Activated CD8-positive, alpha-beta T cell treated with anti-CD3 and anti-CD28 coated beads for 36 hours (primary cell): ENCODE results near the gene MAPK1IP1L. TPM values are rescaled to one million over a fixed set of nuclear protein-coding genes. Genes with fewer than 3 reads are reported as not detected.

Experiments used
- ATAC-seq: fragments of 200-7000 bp; cut with Tn5 transposase; one replicate; pipeline ENCODE4 v1.10.0; 2021; ENCODE audit warnings: mild to moderate bottlenecking, moderate library complexity
- CTCF ChIA-PET: fragments of 350-600 bp; sonication (Branson Sonifier 250); formaldehyde crosslinking; loops from one replicate; lab custom pipeline; 2021; ENCODE audit warnings: antibody characterized with exemption; lab: Charles Lee
- POLR2A ChIA-PET: fragments of 350-600 bp; sonication (Branson Sonifier 250); formaldehyde crosslinking; loops from one replicate; lab custom pipeline; 2021; ENCODE audit warnings: antibody characterized with exemption; lab: Charles Lee
- DNase-seq: peaks from one replicate; pipeline ENCODE4 v3.0.0-alpha.2; 2020
- H3K27ac Mint-ChIP-seq: one replicate; pipeline ENCODE4 v1.8.0; 2021; ENCODE audit warnings: mild to moderate bottlenecking, mixed read lengths
- H3K27me3 Mint-ChIP-seq: one replicate; pipeline ENCODE4 v1.8.0; 2021; ENCODE audit warnings: mixed read lengths
- H3K36me3 Mint-ChIP-seq: one replicate; pipeline ENCODE4 v1.8.0; 2021; ENCODE audit warnings: low read depth, mixed read lengths
- H3K4me1 Mint-ChIP-seq: one replicate; pipeline ENCODE4 v1.8.0; 2021; ENCODE audit warnings: low read depth, mixed read lengths
- H3K4me3 Mint-ChIP-seq: one replicate; pipeline ENCODE4 v1.8.0; 2021; ENCODE audit warnings: mild to moderate bottlenecking, moderate library complexity, mixed read lengths
- H3K9me3 Mint-ChIP-seq: one replicate; pipeline ENCODE4 v1.8.0; 2021; ENCODE audit warnings: mixed read lengths
- intact Hi-C: fragments of 100-400 bp; cut with micrococcal nuclease; formaldehyde crosslinking; loops from one replicate; pipeline ENCODE4 v1.10.0; 2022
- total RNA-seq, 2 experiments: library from RNA; stranded (reverse); gene quantifications; one replicate each; pipeline ENCODE4 v1.2.3, GENCODE V29; 2021
- TF ChIP-seq, protein P1 (sequence below): fragments of 200-600 bp; IDR thresholded peaks from one replicate; pipeline ENCODE4 v1.8.0; 2022; ENCODE audit warnings: antibody characterized with exemption, mild to moderate bottlenecking

Gene MAPK1IP1L
- total RNA-seq, 2 experiments from 2014 or later, result 89.3 to 105 TPM

DNA sequence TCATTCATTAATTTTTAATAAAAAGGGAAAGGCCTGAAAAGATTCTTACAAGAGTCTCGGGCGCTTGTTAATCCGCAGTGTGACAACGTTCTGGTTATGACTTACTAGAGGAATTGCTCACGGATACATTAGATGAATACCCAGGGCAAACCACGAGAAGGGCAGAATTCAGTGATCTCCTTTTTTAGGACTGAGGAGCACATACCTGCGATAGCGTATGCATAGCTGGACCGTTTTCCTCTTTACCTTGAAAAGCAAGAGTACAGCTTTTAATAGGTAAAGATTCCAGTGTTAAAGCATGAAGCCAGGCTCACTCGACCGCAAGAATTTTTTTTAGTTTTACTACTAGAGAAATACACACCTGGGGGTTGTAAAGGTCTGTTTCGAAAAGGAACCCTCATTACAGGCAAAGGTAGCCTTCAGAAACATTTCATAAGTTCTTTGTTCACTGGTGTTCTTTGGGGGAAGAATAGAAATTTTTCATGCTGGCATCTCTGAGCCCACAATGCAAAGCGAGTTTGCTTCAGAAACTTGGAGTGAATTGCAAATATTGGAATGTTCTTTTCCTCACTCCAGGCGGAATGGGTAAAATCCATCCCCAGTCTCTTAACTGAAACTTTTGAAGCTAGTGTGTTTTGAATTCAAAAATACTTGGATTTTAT, 953 bp downstream of the MAPK1IP1L start:
- H3K4me1 Mint-ChIP-seq, result peaks cover 36% of the 10 kb centered on the region
- POLR2A ChIA-PET, result interaction anchor here (0.5 to 3.4 kb wide), 16 partner anchors 8 to 364 kb away, joined by 3 to 61 read pairs (median 4); partner anchors contain the start of genes DLGAP5, GCH1, SOCS4 and WDHD1
- no peaks in the 10 kb centered on the region for H3K9me3 Mint-ChIP-seq
- intact Hi-C loops, result no loop called here
- CTCF ChIA-PET, result interaction anchor here (0.6 to 3.1 kb wide), 14 partner anchors 11 to 546 kb away, joined by 3 to 50 read pairs (median 9); partner anchors contain the start of genes SOCS4 and WDHD1
- DNase-seq, result no peak
- H3K4me3 Mint-ChIP-seq, result peak overlapping the region; percentile 85
- H3K27me3 Mint-ChIP-seq, result no peaks in the 10 kb centered on the region
- TF ChIP-seq, protein P1, sequence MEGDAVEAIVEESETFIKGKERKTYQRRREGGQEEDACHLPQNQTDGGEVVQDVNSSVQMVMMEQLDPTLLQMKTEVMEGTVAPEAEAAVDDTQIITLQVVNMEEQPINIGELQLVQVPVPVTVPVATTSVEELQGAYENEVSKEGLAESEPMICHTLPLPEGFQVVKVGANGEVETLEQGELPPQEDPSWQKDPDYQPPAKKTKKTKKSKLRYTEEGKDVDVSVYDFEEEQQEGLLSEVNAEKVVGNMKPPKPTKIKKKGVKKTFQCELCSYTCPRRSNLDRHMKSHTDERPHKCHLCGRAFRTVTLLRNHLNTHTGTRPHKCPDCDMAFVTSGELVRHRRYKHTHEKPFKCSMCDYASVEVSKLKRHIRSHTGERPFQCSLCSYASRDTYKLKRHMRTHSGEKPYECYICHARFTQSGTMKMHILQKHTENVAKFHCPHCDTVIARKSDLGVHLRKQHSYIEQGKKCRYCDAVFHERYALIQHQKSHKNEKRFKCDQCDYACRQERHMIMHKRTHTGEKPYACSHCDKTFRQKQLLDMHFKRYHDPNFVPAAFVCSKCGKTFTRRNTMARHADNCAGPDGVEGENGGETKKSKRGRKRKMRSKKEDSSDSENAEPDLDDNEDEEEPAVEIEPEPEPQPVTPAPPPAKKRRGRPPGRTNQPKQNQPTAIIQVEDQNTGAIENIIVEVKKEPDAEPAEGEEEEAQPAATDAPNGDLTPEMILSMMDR, result no peak
- peaks cover 33% of the 10 kb centered on the region for H3K36me3 Mint-ChIP-seq
- ATAC-seq, result no peak
- peak overlapping the region; percentile 88 for H3K27ac Mint-ChIP-seq

DNA sequence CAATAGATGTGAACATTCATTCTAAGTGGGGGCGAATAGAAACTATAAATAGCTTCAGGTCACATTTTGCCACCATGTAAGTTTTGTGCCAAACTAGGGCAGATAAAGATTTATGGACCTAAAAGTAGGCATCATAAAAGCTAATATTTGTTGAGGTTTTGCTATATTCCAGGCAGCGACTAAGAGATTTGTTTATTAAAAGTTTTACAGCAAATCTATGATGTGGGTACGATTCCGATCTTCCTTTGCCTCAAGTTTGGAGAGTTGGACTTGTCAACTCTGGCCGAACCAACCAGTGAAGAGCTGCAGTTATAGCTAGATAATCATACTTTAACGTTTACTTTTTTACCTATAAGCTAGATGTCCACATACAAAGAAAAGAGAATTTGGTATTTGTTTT, 1.6 kb downstream of the MAPK1IP1L start:
- Mint-ChIP-seq H3K27ac (peak overlapping the region; percentile 88), H3K4me3 (peak overlapping the region; percentile 85), H3K36me3 (peaks cover 37% of the 10 kb centered on the region), H3K27me3 (no peaks in the 10 kb centered on the region), H3K9me3 (no peaks in the 10 kb centered on the region), H3K4me1 (peaks cover 37% of the 10 kb centered on the region)
- CTCF ChIA-PET, result interaction anchor here (1.3 to 3.1 kb wide), 4 partner anchors 13 to 393 kb away, joined by 4 to 50 read pairs (median 12); no protein-coding TSS in a partner anchor
- DNase-seq, result no peak
- intact Hi-C loops, result no loop called here
- POLR2A ChIA-PET, result interaction anchor here (0.8 to 3.4 kb wide), 5 partner anchors 13 to 152 kb away, joined by 3 to 61 read pairs (median 3); partner anchors contain the start of genes SOCS4 and WDHD1
- ATAC-seq, result no peak
- TF ChIP-seq, protein P1, result no peak

- DNase-seq (no peak), ATAC-seq (no peak)
- ChIA-PET POLR2A (interaction anchor here (0.8 to 3.4 kb wide), 6 partner anchors 8 to 151 kb away, joined by 3 to 61 read pairs (median 4); partner anchors contain the start of genes SOCS4 and WDHD1), CTCF (interaction anchor here (0.8 to 1.4 kb wide), 3 partner anchors 13 to 393 kb away, joined by 3 to 5 read pairs (median 4); no protein-coding TSS in a partner anchor)
- Mint-ChIP-seq H3K27ac (peak overlapping the region; percentile 30), H3K4me1 (peaks cover 41% of the 10 kb centered on the region), H3K36me3 (peaks cover 42% of the 10 kb centered on the region), H3K27me3 (no peaks in the 10 kb centered on the region), H3K4me3 (peak overlapping the region; percentile 85), H3K9me3 (no peaks in the 10 kb centered on the region)
- intact Hi-C loops, result no loop called here
- TF ChIP-seq, protein P1, result no peak
Observed at GRCh38 chr14:55053500-55053899, 2.1 kb downstream of the MAPK1IP1L start.

GRCh38 chr14:55054098-55054497, 2.7 kb downstream of the MAPK1IP1L start:
- POLR2A ChIA-PET, result interaction anchor here (1.3 kb wide), 1 partner anchor 9 kb away, joined by 6 read pairs; no protein-coding TSS in a partner anchor
- peaks cover 42% of the 10 kb centered on the region for H3K36me3 Mint-ChIP-seq

More at GRCh38 chr14:55054098-55054497, 2.7 kb downstream of the MAPK1IP1L start:
- Mint-ChIP-seq H3K4me1 (peaks cover 42% of the 10 kb centered on the region), H3K27ac (peak overlapping the region; percentile 32), H3K27me3 (no peaks in the 10 kb centered on the region), H3K9me3 (no peaks in the 10 kb centered on the region), H3K4me3 (no peak overlapping the region)
- intact Hi-C loops, result no loop called here
- ATAC-seq (no peak), DNase-seq (no peak)
- CTCF ChIA-PET, result interaction anchor here (0.8 kb wide), 1 partner anchor 16 kb away, joined by 3 read pairs; no protein-coding TSS in a partner anchor
- TF ChIP-seq, protein P1, result no peak
